Heart right ventricle (tissue), 16 donors: ENCODE data around the gene CCDC92B. TPM values are rescaled to one million over a fixed set of nuclear protein-coding genes. Genes with fewer than 3 reads are reported as not detected.
A peak's percentile ranks its signal among the peaks of the same experiment; 100 is the strongest.

ENCODE experiments used
- ATAC-seq, 8 donors: fragments of 200-7000 bp; cut with Tn5 transposase; one replicate each; pipeline ENCODE4 v1.9.1; 2020; ENCODE audit warnings: mild to moderate bottlenecking in 8 of 8, moderate library complexity in 8 of 8, moderate number of reproducible peaks in 1 of 8
- DNase-seq, 2 donors: peaks; one replicate each; pipeline ENCODE4 v3.0.0-alpha.2; 2020
- H3K27ac ChIP-seq, 10 donors: fragments of 200-600 bp; sonication (generic) in 2 of 10; one replicate each; pipeline versions ENCODE4 v1.5.0 to v1.8.0; 2020 to 2022; ENCODE audit warnings: mild to moderate bottlenecking in 3 of 10
- H3K27me3 ChIP-seq, 7 donors: fragments of 200-600 bp; one replicate each; pipeline ENCODE4 v1.8.0; 2021 to 2022; ENCODE audit warnings: mild to moderate bottlenecking in 2 of 7
- H3K36me3 ChIP-seq, 9 donors: fragments of 200-600 bp; sonication (generic) in 1 of 9; one replicate each; pipeline versions ENCODE4 v1.5.0 to v1.8.0; 2020 to 2022; ENCODE audit warnings: mild to moderate bottlenecking in 2 of 9
- H3K4me1 ChIP-seq, 9 donors: fragments of 200-600 bp; sonication (generic) in 1 of 9; one replicate each; pipeline versions ENCODE4 v1.5.0 to v1.8.0; 2020 to 2022; ENCODE audit warnings: mild to moderate bottlenecking in 4 of 9
- H3K4me3 ChIP-seq, 10 donors: fragments of 200-600 bp; sonication (generic) in 2 of 10; one replicate each; pipeline versions ENCODE4 v1.5.0 to v1.8.0; 2020 to 2022; ENCODE audit warnings: mild to moderate bottlenecking in 7 of 10, moderate library complexity in 2 of 10
- H3K9me3 ChIP-seq, 11 donors: fragments of 200-600 bp in 10 of 11; sonication (generic) in 2 of 11; one replicate each; pipeline versions ENCODE4 v1.5.0 to v1.8.0; 2013 to 2022; ENCODE audit warnings: mild to moderate bottlenecking in 2 of 11, control low read depth in 1 of 11, moderate library complexity in 1 of 11
- CTCF ChIP-seq, 9 donors: fragments of 200-600 bp; sonication (generic) in 2 of 9; IDR thresholded peaks; one replicate each; pipeline versions ENCODE4 v1.5.0 to v1.8.0; 2021 to 2022; ENCODE audit warnings: antibody characterized with exemption in 9 of 9, mild to moderate bottlenecking in 5 of 9, moderate library complexity in 1 of 9
- WGBS, 2 donors: extraction: QIAGEN DNeasy Blood & Tissue Kit; methylation state at CpG; one replicate each; pipeline ENCODE4 v1.1.7; 2013; ENCODE audit warnings: inconsistent platforms in 1 of 2; 5-methylcytosine and 5-hydroxymethylcytosine counted together
- intact Hi-C, 10 donors: fragments of 100-400 bp; cut with DNase I; formaldehyde crosslinking; loops; one replicate each; pipeline versions ENCODE4 v1.11.1 to v1.14.2; 2022
- polyA plus RNA-seq, 2 donors: library from polyadenylated mRNA; stranded (reverse); fragments of 200-250 nt; gene quantifications; one replicate each; pipeline ENCODE4 v1.2.3, GENCODE V29; 2013
- total RNA-seq, 10 donors: library from RNA; stranded (reverse); fragmentation: NEBNext Ultra II Directional in 3 of 10; extraction: Animal tissue kit (Norgen Biotek cat#: 25700) in 3 of 10; gene quantifications; one replicate each; pipeline versions ENCODE4 v1.2.1 to v1.2.4, GENCODE V29; 2021 to 2023
- donor health status: Arrhythmogenic right ventricular cardiomyopathy.
- donor health status: ischemic (EF 13 %, LVEDD 7.1; RV severe dilation, severe dysfunction).
- donor health status: healthy with polysubstance abuse.
- donor health status: DM: no; HTN: yes; CAD: no.
- donor health status: DM: no; HTN: no; CAD: no.
- donor health status: ischemic (EF 25% LVEDD 6.9; RV normal size, moderate dysfunction).
- donor health status: ischemic (EF 25% LVEDD 5.7; RV mildly dilated, moderate dysfunction).
- donor health status: healthy.
- donor health status: DM: yes; HTN: yes; CAD: no.
- donor health status: Ischemic cardiomyopathy.
- donor health status: ischemic (EF 35%, LVEDD 5.7; RV mildly dilated, moderate dysfunction).
- donor health status: nonischemic (EF 11% LVEDD 7.7; RV severe dilation, severe dysfunction).
- donor health status: DM: yes; HTN: yes; CAD: no.
- donor health status: PGD.
- donor health status: ischemic (EF 29% LVEDD 5.4; RV normal size, mild dysfunction).
- donor health status: nonischemic (EF 23%, LVEDD 6.1; RV moderate dilation, normal function).

CCDC92B gene
- total and polyA plus RNA-seq, 12 donors, result 0.06 to 0.44 (median 0.19) TPM

- no peak for TF ChIP-seq CTCF (IDR thresholded peaks at IDR 0.05)
- no peaks in the 10 kb centered on the region for H3K4me1 ChIP-seq
- DNase-seq, result no peak
- no peak overlapping the region for H3K4me3 ChIP-seq
- H3K36me3 ChIP-seq, result no peaks in the 10 kb centered on the region
- no peak overlapping the region for H3K27ac ChIP-seq
- intact Hi-C loops, result no loop called here
- no peaks in the 10 kb centered on the region for H3K9me3 ChIP-seq
- ATAC-seq, result no peak
- 76 to 77% methylated on average over 10 of the region's 10 CpGs for WGBS, 2 donors
- peaks cover 0 to 14% (median 8%) of the 10 kb centered on the region in 7 donors for H3K27me3 ChIP-seq
These were observed 14.5 kb downstream of the CCDC92B start for GRCh38 chr17:2734939-2735338.

GRCh38 chr17:2731807-2732206 lies 17.6 kb downstream of the CCDC92B start:
- Histone ChIP-seq H3K36me3 (no peaks in the 10 kb centered on the region), H3K27ac (no peak overlapping the region), H3K4me1 (no peaks in the 10 kb centered on the region), H3K27me3 (peaks cover 0 to 23% (median 9%) of the 10 kb centered on the region in 7 donors), H3K9me3 (no peaks in the 10 kb centered on the region), H3K4me3 (no peak overlapping the region)
- intact Hi-C loops, result no loop called here
- TF ChIP-seq CTCF (IDR thresholded peaks at IDR 0.05), result no peak
- ATAC-seq (no peak), DNase-seq (no peak)
- WGBS, 2 donors, result 72 to 73% methylated on average over 10 of the region's 10 CpGs

- peaks cover 0 to under 1% (median 0%) of the 10 kb centered on the region in 9 donors for H3K4me1 ChIP-seq
- H3K36me3 ChIP-seq, result no peaks in the 10 kb centered on the region
- intact Hi-C loops, result no loop called here
- DNase-seq (no peak), ATAC-seq (peak in 2 of 8 donors; percentile 14 to 24)
- no peak for TF ChIP-seq CTCF (IDR thresholded peaks at IDR 0.05)
- WGBS, 2 donors, result 82 to 83% methylated on average over 17 of the region's 17 CpGs
- H3K27me3 ChIP-seq, result peaks cover 0 to 24% (median 9%) of the 10 kb centered on the region in 7 donors
- H3K9me3 ChIP-seq, result no peaks in the 10 kb centered on the region
- H3K27ac ChIP-seq, result no peak overlapping the region
- no peak overlapping the region for H3K4me3 ChIP-seq
These were observed 18.6 kb downstream of the CCDC92B start for GRCh38 chr17:2730764-2731353.

GRCh38 chr17:2724784-2725164 lies 24.7 kb downstream of the CCDC92B start:
- ATAC-seq, result peak; percentile 38 to 73 (median 59)
- 2 to 3% methylated on average over 40 of the region's 40 CpGs for WGBS, 2 donors
- DNase-seq, result peak in 1 of 2 donors; percentile 51
- Histone ChIP-seq H3K9me3 (no peaks in the 10 kb centered on the region), H3K4me3 (peak overlapping the region in 9 of 10 donors; percentile 10 to 57 (median 41)), H3K36me3 (no peaks in the 10 kb centered on the region), H3K27ac (peak overlapping the region in 3 of 10 donors; percentile 15 to 82 (median 63)), H3K27me3 (peaks cover 0 to 34% (median 6%) of the 10 kb centered on the region in 7 donors), H3K4me1 (peaks cover 0 to 12% (median 8%) of the 10 kb centered on the region in 9 donors)
- intact Hi-C loops, result no loop called here
- TF ChIP-seq CTCF (IDR thresholded peaks at IDR 0.05), result peak in 4 of 9 donors; percentile 17 to 51 (median 45)
